C4-2B (cell line): ENCODE results near the gene PHETA2.

ENCODE experiments used
- H3K27ac ChIP-seq: fragments of 450-650 bp; 2 replicates; pipeline ENCODE4 v1.5.1; 2017
- ZFX ChIP-seq: fragments of 450-650 bp; IDR thresholded peaks from 2 replicates; pipeline ENCODE4 v1.6.1; 2017
- TF ChIP-seq, protein P1 (sequence below): fragments of 450-650 bp; conservative IDR thresholded peaks from 2 replicates; pipeline ENCODE4 v1.5.1; 2017; ENCODE audit warnings: mild to moderate bottlenecking

Gene PHETA2

DNA sequence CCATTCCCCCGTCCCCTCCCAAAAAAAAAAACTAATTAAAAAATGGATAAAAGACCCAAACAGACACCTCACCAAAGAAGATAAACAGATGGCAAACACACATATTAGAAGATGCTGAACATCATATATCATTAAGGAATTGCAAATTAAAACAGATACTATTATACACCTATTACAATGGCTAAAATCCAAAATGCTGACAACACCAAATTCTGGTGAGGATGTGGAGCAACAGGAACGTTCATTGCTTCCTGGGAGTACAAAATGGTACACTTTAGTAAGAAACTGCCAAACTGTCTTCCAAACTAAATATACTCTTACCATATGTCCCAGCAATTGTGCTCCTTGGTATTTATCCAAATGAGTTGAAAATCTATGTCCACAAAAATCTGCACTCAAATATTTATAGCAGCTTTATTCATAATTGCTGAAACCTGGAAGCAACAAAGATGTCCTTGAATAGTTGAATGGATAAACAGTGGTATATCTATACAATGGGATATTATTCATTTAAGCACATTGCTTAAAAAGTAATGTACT, 23.3 kb upstream of the PHETA2 start:
- H3K27ac ChIP-seq: no peak overlapping the region

GRCh38 chr22:42052765-42053164, 21.3 kb upstream of the PHETA2 start:
- H3K27ac ChIP-seq: no peak overlapping the region
- TF ChIP-seq, protein P1, sequence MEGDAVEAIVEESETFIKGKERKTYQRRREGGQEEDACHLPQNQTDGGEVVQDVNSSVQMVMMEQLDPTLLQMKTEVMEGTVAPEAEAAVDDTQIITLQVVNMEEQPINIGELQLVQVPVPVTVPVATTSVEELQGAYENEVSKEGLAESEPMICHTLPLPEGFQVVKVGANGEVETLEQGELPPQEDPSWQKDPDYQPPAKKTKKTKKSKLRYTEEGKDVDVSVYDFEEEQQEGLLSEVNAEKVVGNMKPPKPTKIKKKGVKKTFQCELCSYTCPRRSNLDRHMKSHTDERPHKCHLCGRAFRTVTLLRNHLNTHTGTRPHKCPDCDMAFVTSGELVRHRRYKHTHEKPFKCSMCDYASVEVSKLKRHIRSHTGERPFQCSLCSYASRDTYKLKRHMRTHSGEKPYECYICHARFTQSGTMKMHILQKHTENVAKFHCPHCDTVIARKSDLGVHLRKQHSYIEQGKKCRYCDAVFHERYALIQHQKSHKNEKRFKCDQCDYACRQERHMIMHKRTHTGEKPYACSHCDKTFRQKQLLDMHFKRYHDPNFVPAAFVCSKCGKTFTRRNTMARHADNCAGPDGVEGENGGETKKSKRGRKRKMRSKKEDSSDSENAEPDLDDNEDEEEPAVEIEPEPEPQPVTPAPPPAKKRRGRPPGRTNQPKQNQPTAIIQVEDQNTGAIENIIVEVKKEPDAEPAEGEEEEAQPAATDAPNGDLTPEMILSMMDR: no peak
- no peak for TF ChIP-seq ZFX

More for the DNA sequence above, 23.3 kb upstream of the PHETA2 start:
- TF ChIP-seq ZFX: no peak
- TF ChIP-seq, protein P1: no peak

DNA sequence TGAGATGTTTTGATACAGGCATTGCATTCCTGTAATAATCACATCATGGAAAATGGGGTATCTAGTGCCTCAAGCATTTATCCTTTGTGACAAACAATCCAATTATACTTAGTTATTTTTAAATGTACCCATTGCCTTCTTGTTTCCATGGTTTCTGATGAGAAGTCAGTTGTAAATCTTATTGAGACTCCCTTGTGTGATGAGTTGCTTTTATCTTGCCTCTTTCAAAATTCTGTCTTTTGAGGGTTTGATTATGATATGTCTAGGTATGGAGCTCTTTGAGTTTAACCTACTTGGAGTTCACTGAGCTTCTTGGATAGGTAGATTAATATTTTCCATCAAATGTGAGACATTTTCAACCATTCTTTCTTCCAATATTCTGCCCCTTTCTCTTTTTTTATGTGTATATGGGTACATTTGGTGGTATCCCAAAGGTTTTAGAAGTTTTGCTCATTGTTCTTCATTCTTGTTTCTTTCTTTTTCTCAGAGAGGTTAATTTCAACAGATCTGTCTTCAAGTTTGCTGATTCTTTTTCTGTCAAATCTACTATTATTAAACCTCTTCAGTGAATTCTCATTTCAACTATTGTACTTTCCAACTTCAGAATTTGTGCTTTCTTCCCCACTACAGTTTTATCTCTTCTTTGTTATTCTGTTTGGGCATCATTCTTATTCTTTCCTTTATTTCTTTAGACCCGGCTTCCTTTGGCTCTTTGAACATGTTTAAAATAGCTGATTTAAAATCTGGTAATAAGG, 17.1 kb upstream of the PHETA2 start:
- TF ChIP-seq, protein P1: no peak
- TF ChIP-seq ZFX: no peak
- no peak overlapping the region for H3K27ac ChIP-seq

GRCh38 chr22:42060489-42060888, 13.6 kb upstream of the PHETA2 start:
- no peak overlapping the region for H3K27ac ChIP-seq
- TF ChIP-seq ZFX: no peak
- TF ChIP-seq, protein P1: no peak

GRCh38 chr22:42061041-42061440, 13.0 kb upstream of the PHETA2 start:
- H3K27ac ChIP-seq: no peak overlapping the region
- TF ChIP-seq ZFX: no peak
- TF ChIP-seq, protein P1: no peak

DNA sequence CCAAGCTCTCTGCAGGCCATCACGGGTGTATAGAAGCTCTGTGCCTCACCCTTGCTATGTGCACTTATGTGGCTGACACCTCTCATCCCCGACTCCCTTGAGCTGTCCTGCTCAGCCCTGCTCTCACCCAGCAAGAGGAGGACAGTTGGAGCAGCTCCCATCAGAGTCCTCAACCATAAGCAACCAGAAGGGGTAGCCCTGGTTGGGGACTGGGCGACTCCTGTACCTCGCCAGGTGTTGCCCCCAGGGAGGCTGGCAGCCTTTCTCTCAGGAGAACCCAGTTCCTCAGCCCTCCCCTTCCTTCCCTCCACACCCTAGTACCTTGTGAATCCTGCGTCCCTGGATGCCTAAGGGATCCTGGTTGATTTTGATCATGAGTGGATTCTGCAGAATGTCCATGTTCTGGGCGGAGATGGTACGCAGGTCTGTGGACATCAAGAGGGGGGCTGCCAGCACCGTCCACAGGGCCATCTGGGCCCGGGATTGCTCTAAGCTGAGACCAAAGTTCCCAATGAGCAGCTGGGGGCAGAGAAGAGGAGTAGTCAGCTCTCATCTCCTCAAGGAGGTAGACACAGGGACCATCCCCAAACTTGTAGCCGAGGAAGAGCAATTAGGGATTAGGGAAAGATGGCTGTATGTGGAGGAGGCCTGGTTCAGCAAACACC, 11.4 kb upstream of the PHETA2 start:
- TF ChIP-seq ZFX: no peak
- TF ChIP-seq, protein P1: no peak

DNA sequence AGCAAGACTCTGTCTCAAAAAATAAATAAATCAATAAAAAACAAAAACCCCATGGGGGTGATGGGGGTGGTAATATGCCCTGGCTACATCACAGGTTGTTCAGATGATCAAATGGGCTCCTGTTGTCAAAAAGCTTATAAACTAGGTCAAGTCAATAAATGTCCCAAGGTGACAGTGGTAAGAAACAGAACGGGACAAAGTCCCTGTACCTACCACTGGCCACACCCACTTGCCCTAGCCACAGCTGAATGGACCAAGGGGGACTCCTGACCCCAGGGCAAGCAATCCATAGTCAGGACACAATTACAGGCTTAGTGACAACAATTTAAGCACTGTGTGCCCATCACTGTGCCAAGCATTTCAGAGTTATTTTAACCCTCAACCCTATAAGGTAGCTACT, 9.4 kb upstream of the PHETA2 start:
- no peak for TF ChIP-seq ZFX
- TF ChIP-seq, protein P1: no peak

More for the DNA sequence above, 11.4 kb upstream of the PHETA2 start:
- H3K27ac ChIP-seq: no peak overlapping the region

More for the DNA sequence above, 9.4 kb upstream of the PHETA2 start:
- H3K27ac ChIP-seq: no peak overlapping the region
